HEK293T (cell line): Measurements from ENCODE around the gene TMPRSS9.

Source experiments
- BHLHE40 ChIP-seq: fragments of 450-650 bp; IDR thresholded peaks from 2 replicates; pipeline ENCODE4 v1.6.1; 2016; ENCODE audit warnings: mild to moderate bottlenecking, moderate library complexity, borderline replicate concordance
- FOXK2 ChIP-seq: fragments of 450-650 bp; IDR thresholded peaks from 2 replicates; pipeline ENCODE4 v1.6.1; 2016; ENCODE audit warnings: mild to moderate bottlenecking
- HDGF ChIP-seq: fragments of 450-650 bp; IDR thresholded peaks from 2 replicates; pipeline ENCODE4 v1.6.1; 2017; ENCODE audit warnings: antibody characterized with exemption, borderline replicate concordance
- SP1 ChIP-seq: fragments of 450-650 bp; IDR thresholded peaks from 2 replicates; pipeline ENCODE4 v1.6.1; 2017
- TARDBP ChIP-seq: fragments of 450-650 bp; IDR thresholded peaks from 2 replicates; pipeline ENCODE4 v1.6.1; 2016

- TF ChIP-seq TARDBP (no peak), SP1 (no peak), BHLHE40 (no peak), HDGF (no peak), FOXK2 (no peak)
Observed at GRCh38 chr19:2335848-2336247, 24.2 kb upstream of the TMPRSS9 start.
